ENCODE measurements around the gene GBF1. TPM values are rescaled to one million over a fixed set of nuclear protein-coding genes. Genes with fewer than 3 reads are reported as not detected.

Gene GBF1
- total RNA-seq, 4 donors from 2014 or later, result 34.0 to 68.3 (median 53.5) TPM

DNA sequence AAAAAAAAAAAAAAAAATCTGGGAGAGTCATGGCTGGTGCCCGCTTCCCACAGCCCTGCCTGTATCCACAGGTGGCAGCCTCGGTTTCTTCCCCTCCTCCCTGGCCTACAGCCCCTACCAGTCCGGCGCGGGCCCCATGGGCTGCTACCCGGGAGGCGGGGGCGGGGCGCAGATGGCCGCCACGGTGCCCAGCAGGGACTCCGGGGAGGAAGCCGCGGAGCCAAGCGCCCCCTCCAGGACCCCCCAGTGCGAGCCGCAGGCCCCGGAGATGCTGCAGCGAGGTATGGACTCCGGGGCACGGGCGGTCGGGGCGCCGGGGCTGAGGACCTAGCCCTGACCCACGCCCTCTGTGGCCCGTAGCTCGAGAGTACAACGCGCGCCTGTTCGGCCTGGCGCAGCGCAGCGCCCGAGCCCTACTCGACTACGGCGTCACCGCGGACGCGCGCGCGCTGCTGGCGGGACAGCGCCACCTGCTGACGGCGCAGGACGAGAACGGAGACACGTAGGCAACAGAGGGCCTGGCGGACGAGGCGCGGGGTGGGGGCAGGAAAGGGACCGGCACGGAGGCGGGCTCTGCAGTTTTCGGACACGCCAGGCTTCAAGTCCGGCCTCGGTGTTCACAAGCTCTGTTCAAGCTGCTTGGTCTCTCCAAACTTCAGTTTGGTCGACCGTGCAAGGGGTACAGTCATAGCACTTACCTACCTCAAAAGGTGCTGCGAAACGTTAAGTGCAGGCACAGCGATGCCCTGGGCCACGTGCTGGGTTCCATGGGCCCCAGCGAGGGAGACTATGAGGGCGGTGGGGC lies 154.1 kb downstream of the GBF1 start:
- WGBS, 2 donors, result 3 to 9% methylated on average over 14 to 16 of the region's 72 CpGs
- Histone ChIP-seq H3K4me3 (replicated peaks in 1 of 3) (peak overlapping the region in 2 of 3 donors; percentile 52 to 65), H3K36me3 (peaks cover 5 to 11% of the 10 kb centered on the region in 2 donors), H3K27me3 (no peaks in the 10 kb centered on the region), H3K4me1 (peaks cover 7 to 22% of the 10 kb centered on the region in 2 donors), H3K9me3 (no peaks in the 10 kb centered on the region), H3K27ac (peak overlapping the region; percentile 67 to 90 (median 84))
- DNase-seq, result peak; percentile 89 to 91
- TF ChIP-seq POLR2A (IDR thresholded peaks at IDR 0.05), result peak in 1 of 2 donors; percentile 62
- TF ChIP-seq, protein P1, sequence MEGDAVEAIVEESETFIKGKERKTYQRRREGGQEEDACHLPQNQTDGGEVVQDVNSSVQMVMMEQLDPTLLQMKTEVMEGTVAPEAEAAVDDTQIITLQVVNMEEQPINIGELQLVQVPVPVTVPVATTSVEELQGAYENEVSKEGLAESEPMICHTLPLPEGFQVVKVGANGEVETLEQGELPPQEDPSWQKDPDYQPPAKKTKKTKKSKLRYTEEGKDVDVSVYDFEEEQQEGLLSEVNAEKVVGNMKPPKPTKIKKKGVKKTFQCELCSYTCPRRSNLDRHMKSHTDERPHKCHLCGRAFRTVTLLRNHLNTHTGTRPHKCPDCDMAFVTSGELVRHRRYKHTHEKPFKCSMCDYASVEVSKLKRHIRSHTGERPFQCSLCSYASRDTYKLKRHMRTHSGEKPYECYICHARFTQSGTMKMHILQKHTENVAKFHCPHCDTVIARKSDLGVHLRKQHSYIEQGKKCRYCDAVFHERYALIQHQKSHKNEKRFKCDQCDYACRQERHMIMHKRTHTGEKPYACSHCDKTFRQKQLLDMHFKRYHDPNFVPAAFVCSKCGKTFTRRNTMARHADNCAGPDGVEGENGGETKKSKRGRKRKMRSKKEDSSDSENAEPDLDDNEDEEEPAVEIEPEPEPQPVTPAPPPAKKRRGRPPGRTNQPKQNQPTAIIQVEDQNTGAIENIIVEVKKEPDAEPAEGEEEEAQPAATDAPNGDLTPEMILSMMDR (IDR thresholded peaks at IDR 0.05), result peak; percentile 74 to 98 (median 96)
- intact Hi-C loops (cut with DNase I), result loop anchor here (5.0 kb wide), 2 partner anchors 83 to 172 kb away; partner anchors contain the start of gene ELOVL3

DNA sequence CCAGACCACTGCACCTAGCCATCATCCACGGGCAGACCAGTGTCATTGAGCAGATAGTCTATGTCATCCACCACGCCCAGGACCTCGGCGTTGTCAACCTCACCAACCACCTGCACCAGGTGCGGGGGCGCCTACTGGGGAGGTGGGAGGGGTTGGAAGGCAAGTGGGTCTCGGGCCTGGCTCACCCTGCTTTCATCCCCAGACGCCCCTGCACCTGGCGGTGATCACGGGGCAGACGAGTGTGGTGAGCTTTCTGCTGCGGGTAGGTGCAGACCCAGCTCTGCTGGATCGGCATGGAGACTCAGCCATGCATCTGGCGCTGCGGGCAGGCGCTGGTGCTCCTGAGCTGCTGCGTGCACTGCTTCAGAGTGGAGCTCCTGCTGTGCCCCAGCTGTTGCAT lies 154.7 kb downstream of the GBF1 start:
- intact Hi-C loops (cut with DNase I), result loop anchor here (5.0 kb wide), 1 partner anchor 173 kb away; the partner anchor contains the start of gene ELOVL3
- DNase-seq, result no peak
- peaks cover 5 to 11% of the 10 kb centered on the region in 2 donors for H3K36me3 ChIP-seq

DNA sequence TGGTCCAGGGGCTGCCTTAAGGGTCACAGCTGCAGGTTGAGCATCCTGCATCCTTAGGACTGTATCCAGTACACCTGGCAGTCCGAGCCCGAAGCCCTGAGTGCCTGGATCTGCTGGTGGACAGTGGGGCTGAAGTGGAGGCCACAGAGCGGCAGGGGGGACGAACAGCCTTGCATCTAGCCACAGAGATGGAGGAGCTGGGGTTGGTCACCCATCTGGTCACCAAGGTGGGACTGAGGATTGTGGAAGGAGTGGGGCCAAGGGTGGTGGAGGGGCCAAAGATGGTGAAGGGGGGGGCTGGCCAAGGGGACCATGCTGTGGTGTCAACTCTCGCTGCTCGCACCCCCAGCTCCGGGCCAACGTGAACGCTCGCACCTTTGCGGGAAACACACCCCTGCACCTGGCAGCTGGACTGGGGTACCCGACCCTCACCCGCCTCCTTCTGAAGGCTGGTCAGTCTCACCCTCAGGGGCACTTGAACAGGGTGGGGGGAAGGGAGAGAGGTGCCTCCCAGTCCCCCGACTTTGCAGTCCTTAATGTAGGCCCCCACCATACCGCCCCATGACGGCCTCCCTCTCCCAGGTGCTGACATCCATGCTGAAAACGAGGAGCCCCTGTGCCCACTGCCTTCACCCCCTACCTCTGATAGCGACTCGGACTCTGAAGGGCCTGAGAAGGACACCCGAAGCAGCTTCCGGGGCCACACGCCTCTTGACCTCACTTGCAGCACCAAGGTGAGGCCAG lies 155.4 kb downstream of the GBF1 start:
- Histone ChIP-seq H3K27ac (no peak overlapping the region), H3K4me1 (peaks cover 7 to 22% of the 10 kb centered on the region in 2 donors), H3K36me3 (peaks cover 5 to 11% of the 10 kb centered on the region in 2 donors), H3K9me3 (no peaks in the 10 kb centered on the region), H3K27me3 (no peaks in the 10 kb centered on the region), H3K4me3 (replicated peaks in 1 of 3) (no peak overlapping the region)
- TF ChIP-seq, protein P1 (IDR thresholded peaks at IDR 0.05), result no peak
- TF ChIP-seq POLR2A (IDR thresholded peaks at IDR 0.05), result no peak
- DNase-seq, result no peak
- intact Hi-C loops (cut with DNase I), result loop anchor here (5.0 kb wide), 1 partner anchor 173 kb away; the partner anchor contains the start of gene ELOVL3
- WGBS, 2 donors, result 87 to 90% methylated on average over 18 to 20 of the region's 22 CpGs

More for the DNA sequence above, 154.7 kb downstream of the GBF1 start:
- Histone ChIP-seq H3K4me1 (peaks cover 7 to 22% of the 10 kb centered on the region in 2 donors), H3K4me3 (replicated peaks in 1 of 3) (no peak overlapping the region), H3K27ac (no peak overlapping the region), H3K27me3 (no peaks in the 10 kb centered on the region), H3K9me3 (no peaks in the 10 kb centered on the region)
- 80 to 85% methylated on average over 1 to 12 of the region's 17 CpGs for WGBS, 2 donors
- TF ChIP-seq POLR2A (IDR thresholded peaks at IDR 0.05), result no peak
- TF ChIP-seq, protein P1 (IDR thresholded peaks at IDR 0.05), result no peak

DNA sequence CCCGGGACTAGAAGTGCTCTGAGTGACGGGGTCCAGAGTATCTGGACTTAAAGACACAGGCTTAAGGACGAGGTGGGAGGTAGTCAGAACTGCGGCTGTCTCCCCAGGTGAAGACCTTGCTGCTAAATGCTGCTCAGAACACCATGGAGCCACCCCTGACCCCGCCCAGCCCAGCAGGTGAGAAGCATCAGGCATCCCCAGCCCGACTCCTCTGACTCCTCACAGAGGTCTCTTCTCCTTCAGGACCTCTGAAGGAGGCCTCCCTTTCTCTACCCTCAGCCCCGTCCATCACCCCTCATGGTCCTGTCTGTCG lies 156.0 kb downstream of the GBF1 start:
- intact Hi-C loops (cut with DNase I), result loop anchor here (5.0 kb wide), 1 partner anchor 174 kb away; the partner anchor contains the start of gene ELOVL3
- H3K36me3 ChIP-seq, result peaks cover 5 to 11% of the 10 kb centered on the region in 2 donors
- DNase-seq, result no peak

DNA sequence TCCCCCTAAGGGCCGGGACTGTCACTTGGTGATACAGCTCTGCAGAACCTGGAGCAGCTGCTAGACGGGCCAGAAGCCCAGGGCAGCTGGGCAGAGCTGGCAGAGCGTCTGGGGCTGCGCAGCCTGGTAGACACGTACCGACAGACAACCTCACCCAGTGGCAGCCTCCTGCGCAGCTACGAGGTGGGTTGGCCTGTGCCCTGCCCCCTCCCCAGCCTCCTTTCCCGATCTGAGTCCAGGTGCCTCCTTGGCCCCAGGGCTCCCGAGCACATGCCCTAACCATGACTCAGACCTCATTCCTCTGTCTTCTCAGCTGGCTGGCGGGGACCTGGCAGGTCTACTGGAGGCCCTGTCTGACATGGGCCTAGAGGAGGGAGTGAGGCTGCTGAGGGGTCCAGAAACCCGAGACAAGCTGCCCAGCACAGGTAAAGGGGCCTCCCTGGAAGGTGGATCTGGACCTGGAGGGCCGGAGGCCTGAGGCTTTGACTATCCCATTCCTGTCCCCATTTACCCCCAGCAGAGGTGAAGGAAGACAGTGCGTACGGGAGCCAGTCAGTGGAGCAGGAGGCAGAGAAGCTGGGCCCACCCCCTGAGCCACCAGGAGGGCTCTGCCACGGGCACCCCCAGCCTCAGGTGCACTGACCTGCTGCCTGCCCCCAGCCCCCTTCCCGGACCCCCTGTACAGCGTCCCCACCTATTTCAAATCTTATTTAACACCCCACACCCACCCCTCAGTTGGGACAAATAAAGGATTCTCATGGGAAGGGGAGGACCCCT lies 156.6 kb downstream of the GBF1 start:
- H3K27ac ChIP-seq, result no peak overlapping the region
- peaks cover 5 to 11% of the 10 kb centered on the region in 2 donors for H3K36me3 ChIP-seq
- DNase-seq, result no peak
- no peak overlapping the region for H3K4me3 ChIP-seq (replicated peaks in 1 of 3)
- TF ChIP-seq, protein P1 (IDR thresholded peaks at IDR 0.05), result no peak
- TF ChIP-seq POLR2A (IDR thresholded peaks at IDR 0.05), result no peak
- intact Hi-C loops (cut with DNase I), result loop anchor here (5.0 kb wide), 1 partner anchor 175 kb away; the partner anchor contains the start of gene ELOVL3
- 89 to 92% methylated on average over 11 to 17 of the region's 18 CpGs for WGBS, 2 donors
- H3K9me3 ChIP-seq, result no peaks in the 10 kb centered on the region
- peaks cover 0 to 11% of the 10 kb centered on the region in 2 donors for H3K4me1 ChIP-seq
- H3K27me3 ChIP-seq, result no peaks in the 10 kb centered on the region

More for the DNA sequence above, 156.0 kb downstream of the GBF1 start:
- Histone ChIP-seq H3K27ac (no peak overlapping the region), H3K9me3 (no peaks in the 10 kb centered on the region), H3K27me3 (no peaks in the 10 kb centered on the region), H3K4me3 (replicated peaks in 1 of 3) (no peak overlapping the region), H3K4me1 (peaks cover 1 to 17% of the 10 kb centered on the region in 2 donors)
- WGBS, 2 donors, result 94 to 95% methylated on average over 8 of the region's 8 CpGs
- no peak for TF ChIP-seq POLR2A (IDR thresholded peaks at IDR 0.05)

Data from thyroid gland (tissue), 4 donors.